OCI-LY3 (cell line): ENCODE data around the gene GPR63.

Experiments used
- EZH2phosphoT487 ChIP-seq: fragments of 200-600 bp; shearing (Covaris generic); IDR thresholded peaks from 2 replicates; pipeline ENCODE4 v1.6.1; 2018; ENCODE audit warnings: antibody characterized with exemption, mixed run types, low read depth
- TF ChIP-seq, protein P1 (sequence below): fragments of 200-600, 300-600 bp; sonication (generic); IDR thresholded peaks from 2 replicates; pipeline ENCODE4 v1.5.1; 2014; ENCODE audit warnings: antibody characterized with exemption, low read length, low read depth

DNA sequence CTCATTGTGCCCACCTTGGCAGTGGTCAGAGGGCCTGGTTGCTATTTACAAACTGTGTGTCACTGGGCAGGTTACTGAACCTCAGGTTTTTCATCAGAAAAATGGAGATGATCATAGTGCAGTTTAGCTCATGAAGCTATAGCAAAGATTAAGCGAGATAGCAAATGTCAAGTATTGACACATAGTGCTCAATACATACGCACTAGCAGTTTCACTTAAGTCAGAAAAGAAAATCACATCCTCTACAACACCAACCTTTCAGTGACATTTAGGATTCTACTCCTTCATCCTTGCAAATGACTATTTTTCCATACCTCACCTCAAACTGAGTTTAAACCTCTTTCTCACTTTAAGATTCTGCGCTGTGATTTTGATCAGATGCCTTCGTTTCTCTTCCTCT is 16.2 kb downstream of the GPR63 start:
- TF ChIP-seq, protein P1, sequence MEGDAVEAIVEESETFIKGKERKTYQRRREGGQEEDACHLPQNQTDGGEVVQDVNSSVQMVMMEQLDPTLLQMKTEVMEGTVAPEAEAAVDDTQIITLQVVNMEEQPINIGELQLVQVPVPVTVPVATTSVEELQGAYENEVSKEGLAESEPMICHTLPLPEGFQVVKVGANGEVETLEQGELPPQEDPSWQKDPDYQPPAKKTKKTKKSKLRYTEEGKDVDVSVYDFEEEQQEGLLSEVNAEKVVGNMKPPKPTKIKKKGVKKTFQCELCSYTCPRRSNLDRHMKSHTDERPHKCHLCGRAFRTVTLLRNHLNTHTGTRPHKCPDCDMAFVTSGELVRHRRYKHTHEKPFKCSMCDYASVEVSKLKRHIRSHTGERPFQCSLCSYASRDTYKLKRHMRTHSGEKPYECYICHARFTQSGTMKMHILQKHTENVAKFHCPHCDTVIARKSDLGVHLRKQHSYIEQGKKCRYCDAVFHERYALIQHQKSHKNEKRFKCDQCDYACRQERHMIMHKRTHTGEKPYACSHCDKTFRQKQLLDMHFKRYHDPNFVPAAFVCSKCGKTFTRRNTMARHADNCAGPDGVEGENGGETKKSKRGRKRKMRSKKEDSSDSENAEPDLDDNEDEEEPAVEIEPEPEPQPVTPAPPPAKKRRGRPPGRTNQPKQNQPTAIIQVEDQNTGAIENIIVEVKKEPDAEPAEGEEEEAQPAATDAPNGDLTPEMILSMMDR: no peak
- TF ChIP-seq EZH2phosphoT487: no peak
